Endothelial cell of hepatic sinusoid (primary cell): ENCODE measurements around the gene COL4A2.
"Not testable (repeated sequence)": the region's sequence is repeated elsewhere in the genome, so short reads cannot be mapped to it uniquely, and the experiment has no call there.

Experiments
- in situ Hi-C: cut with HindIII; loops from 2 replicates; pipeline ENCODE4 v1.10.0; 2017; ENCODE audit warnings: low sequenced_read_pairs

Gene COL4A2

DNA sequence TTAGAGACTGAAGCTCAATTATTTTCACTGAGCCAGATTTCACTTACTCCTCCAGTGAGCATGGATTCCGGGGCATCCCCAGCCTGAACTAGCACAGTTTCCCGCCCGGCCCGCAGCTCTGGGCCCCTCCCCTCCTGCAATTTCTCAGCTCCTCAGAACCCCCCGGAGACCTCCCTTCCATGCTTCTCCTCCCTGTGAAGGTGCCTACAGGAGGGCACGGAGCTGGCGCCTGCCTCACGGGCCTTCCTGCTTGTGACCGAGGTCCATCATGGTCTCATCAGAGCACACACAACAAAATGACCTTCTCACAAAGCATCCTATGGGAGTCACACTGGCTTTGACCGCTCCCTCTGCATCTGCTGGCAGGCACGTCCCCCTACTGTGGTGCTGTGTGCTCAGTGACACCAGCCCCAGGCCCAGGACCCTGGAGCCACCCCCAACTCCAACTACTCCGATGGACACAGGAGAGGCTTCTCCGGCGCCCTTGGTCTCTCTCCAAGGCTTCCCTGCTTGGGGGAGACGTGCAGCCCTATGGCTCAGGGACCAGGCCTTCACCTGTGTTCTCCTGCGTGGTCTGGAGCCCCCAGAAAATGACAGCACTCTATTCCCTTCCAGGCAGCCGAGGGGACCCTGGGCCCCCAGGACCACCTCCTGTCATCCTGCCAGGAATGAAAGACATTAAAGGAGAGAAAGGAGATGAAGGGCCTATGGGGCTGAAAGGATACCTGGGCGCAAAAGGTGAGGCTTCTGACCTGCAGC is 177.4 kb downstream of the COL4A2 start:
- in situ Hi-C loops, result no loop called here

DNA sequence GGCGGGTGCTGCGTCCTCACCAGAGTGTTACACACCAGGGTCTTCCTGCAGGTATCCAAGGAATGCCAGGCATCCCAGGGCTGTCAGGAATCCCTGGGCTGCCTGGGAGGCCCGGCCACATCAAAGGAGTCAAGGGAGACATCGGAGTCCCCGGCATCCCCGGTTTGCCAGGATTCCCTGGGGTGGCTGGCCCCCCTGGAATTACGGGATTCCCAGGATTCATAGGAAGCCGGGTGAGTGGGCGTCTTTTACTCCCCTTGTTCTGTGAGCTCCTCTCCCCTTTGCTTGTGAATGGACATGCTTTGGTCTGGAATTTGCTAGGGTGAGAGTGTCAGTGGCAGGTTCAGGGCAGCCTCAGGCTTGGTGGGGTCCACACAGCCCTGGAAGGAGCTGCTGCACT is 178.5 kb downstream of the COL4A2 start:
- in situ Hi-C loops, result no loop called here

DNA sequence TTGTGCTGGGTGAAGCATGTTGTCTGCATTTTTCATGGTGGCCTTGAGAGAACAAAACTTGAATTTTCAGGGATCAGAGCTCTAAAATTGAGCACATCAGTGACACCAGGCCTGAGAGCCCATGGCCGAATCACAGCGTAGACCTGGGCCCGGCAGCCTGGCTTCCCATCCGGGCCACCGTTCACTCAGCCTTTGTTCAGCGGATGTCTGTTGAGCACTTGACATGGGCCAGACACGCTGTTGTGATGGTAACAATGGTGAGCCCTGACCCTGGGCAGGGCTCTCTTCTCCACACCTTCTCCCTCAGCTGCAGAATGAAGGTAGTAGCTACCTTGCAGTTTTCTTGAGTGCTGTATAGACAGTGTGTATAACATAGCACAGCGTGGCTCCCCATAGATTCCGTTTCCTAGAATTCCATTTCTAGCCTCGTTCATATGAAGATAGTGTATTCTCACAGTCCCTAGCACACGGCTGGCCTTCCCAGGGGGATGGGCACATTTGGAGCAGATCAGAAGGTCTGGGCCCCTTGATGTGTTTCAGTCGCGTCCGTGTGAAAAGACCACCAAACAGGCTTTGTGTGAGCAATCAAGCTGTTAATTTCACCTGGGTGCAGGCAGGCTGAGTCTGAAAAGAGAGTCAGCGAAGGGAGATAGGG is 179.1 kb downstream of the COL4A2 start:
- in situ Hi-C loops, result no loop called here

DNA sequence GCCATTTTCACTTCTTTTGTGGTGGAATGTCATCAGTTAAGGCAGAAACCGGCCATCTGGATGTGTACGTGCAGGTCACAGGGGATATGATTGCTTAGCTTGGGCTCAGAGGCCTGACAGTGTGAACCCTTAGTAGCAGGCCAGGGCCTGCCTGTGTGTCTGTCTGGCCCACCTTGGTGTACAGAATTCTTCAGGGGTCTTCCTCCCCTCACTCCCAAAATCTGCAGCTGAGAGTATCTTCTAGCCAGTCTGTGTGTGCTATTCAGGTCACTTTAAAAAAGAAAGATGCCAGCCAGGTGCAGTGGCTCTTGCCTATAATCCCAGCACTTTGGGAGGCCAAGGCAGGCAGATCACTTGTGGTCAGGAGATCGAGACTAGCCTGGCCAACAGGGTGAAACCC is 179.8 kb downstream of the COL4A2 start:
- in situ Hi-C loops, result not testable (repeated sequence)

DNA sequence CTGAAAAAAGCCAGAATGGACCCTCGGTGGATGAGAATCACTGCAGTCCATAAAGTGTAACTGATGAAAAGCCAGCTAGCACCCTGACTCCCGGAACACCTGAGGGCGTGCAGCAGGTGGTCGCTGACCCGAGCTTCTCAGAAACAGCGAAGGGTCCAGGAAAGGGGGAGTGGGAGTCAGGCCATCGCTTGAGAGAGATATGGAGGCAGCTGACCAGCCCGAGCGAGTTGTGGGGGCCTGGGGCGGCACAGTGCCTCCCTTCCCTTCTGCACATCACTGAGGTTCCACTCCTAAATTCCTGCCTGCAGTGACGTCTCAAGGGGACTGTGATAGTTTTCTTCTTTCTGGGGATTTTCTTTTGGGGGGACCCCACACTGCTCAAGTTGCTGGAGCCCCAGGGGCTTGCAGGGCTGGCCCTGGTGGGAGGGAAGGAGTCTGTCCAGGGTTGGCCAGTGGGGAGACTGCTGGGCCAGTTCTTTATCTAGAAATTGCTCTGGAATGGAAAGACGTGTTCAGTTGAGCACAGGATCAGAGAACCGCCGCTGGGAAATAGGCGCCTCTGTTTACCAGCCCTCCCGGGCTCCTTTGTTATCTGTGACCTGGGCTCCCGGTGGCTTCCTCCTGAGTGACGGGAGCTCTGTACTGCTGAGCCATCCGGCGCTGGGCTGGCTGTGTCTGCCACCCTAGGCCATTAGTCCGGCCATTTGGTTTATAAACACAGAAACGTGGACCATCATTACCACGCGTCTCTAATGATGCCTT is 183.1 kb downstream of the COL4A2 start:
- in situ Hi-C loops, result no loop called here

DNA sequence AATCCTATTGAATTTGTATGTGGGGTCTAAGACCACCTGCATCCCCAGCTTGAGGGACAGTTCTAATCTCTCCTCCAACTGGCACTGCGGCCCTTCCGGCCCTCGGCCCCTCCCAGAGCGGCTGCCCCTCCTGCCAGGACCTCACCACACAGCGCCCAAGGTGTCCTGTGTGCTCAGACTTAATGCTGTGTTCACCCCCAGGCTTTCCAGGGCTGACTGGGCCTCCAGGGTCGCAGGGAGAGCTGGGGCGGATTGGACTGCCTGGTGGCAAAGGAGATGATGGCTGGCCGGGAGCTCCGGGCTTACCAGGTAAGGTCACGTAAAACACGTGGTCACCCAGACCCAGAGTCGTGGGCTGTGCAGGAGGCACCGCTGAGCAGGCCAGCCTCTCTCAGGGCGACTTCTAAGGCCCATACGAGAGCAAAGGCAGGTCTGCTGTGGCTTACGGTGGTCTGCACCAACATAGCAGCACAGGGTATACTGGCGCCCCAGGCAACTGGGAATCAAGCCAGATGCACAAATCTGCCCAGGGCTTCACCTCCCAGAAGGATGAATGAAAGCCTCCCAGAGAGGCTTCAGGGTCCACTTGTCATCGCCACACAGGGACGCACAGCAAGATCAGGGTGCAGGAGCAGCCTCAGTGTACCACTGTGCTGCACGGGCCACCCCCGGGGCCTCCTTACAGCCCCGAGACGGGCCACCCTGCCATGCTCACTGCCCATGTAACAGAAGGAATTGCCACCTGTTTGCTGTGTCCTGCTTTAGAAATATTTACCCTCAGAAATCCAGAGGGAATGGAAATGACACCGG is 185.0 kb downstream of the COL4A2 start:
- in situ Hi-C loops, result no loop called here

DNA sequence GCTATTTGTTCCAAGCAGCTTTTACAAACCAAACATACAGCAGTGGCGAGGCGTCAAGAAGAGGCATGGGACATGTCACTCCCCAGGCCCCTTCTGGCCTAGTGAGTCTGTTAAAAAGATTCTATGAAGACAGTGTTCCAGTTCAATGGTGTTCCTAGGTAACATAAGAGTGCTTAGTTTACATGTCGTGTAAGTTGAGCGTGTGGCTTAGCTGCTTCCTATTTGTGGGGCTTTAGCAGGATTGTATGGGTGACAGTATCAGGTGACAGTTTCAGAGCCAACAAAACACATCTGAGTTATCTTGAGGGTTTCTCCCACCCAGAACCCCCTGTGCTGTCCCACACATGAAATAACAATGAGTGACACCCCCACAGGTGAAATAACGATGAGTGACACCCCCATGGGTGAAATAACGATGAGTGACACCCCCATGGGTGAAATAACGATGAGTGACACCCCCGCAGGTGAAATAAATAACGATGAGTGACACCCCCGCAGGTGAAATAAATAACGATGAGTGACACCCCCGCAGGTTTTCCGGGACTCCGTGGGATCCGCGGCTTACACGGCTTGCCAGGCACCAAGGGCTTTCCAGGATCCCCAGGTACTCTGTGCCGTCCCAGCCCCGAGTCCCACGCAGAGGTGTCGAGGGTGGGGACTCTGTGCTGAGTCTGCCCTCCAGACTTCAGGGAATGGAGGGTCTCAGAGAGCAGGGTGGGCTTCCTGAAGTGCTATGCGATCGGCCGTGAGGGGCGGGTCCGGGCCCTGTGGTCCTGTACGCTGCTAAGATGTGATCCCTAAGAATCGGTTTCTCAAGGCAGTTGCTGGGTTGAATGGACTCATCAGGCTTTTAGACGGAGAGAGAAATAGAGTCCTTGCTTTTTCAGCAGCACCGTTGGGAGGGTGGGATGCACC is 185.9 kb downstream of the COL4A2 start:
- in situ Hi-C loops, result no loop called here

DNA sequence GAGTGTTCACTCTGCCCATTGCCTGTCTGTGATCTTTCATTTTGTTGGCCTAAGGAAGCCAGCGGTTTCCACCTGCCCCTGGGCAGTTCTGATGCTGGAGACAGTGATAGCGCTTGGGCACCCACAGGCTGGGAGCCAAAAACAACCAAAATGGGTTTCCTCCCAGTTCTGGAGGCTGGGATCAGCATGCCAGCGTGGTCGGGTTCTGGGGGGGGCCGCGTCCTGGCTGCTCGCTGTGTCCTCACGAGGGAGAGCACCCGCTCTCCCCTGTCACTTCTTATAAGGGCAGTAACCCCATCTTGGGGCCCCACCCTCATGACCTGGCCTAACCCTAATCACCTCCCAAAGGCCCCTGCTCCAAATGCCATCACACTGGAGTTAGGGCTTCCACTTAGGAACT is 186.5 kb downstream of the COL4A2 start:
- in situ Hi-C loops, result no loop called here

DNA sequence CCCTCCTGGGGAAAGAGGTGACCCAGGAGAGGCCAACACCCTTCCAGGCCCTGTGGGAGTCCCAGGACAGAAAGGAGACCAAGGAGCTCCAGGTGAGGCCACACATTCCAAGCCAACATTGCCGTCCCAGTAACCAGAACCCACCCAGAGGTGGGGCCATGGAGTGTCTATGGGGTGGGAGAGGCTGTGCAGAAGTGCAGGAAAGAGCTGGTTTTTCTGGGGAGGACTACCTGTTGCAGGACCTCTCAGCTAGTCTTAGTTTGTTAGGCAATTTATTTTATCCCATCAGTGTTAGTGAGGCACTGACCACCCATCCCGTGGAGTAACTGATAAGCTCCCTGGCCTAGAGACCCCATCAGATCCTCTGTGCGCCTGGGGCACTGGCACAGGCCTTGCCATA is 188.3 kb downstream of the COL4A2 start:
- in situ Hi-C loops, result no loop called here

DNA sequence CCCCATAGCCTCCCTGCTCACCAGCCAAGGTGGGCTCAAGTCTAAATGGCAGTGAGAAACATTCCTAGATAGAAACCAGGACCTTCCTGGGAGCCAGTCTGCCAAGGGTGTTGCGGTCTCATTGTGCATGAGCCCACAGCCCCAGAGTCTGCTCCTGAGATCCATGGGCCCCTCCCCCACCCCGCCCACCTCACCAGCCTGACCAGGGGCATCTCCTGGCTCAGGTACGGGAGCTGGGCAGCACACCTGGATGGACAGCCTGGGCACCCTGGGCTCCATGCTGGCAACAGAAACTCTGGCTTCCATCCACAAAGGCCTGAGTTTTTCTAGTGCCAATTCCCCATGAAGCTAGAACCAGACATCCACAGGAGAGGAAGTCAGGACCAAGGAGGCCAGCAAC is 188.8 kb downstream of the COL4A2 start:
- in situ Hi-C loops, result no loop called here

DNA sequence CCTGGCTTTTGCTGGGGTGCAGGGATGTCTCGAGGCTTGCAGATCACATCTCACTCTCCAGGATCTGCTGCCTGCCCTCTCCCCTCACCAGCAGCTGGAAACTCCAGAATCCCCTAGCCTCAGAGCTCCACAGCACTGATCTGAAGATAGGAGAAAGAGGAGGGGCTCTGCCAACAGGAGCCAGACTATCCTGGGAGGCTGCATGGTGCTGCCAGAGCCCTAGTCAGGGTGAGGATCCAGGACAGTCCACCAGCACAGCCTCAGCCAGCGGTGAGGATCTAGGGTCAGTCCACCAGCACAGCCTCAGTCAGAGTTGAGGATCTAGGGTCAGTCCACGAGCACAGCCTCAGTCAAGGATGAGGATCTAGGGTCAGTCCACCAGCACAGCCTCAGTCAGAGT is 189.2 kb downstream of the COL4A2 start:
- in situ Hi-C loops, result no loop called here

DNA sequence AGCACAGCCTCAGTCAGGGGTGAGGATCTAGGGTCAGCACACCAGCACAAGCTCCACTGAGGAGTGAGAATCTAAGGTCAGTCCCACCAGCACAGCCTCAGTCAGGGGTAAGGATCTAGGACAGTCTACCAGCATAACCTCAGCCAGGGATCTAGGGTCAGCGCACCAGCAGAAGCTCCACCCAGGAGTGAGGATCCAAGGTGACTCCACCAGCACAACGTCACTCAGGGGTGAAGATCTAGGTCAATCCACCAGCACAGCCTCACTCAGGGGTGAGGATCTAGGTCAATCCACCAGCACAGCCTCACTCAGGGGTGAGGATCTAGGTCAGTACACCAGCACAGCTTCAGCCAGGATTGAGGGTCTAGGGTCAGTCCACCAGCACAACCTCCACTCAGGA is 189.9 kb downstream of the COL4A2 start:
- in situ Hi-C loops, result no loop called here

DNA sequence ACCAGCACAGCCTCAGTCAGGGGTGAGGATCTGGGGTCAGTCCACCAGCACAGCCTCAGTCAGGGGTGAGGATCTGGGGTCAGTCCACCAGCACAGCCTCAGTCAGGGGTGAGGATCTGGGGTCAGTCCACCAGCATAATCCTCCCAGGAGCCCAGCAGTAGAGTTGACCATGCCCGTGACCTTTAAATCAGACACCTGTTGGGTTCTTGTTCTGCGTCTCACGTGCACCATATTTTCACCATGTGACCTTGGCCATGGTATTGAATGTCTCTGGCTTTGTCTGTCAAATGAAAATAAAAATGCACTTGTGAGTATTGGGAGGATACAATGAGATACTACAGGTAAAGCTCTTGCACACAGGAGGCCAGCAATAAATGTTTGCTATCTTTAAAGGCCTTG is 190.8 kb downstream of the COL4A2 start:
- in situ Hi-C loops, result not testable (repeated sequence)

DNA sequence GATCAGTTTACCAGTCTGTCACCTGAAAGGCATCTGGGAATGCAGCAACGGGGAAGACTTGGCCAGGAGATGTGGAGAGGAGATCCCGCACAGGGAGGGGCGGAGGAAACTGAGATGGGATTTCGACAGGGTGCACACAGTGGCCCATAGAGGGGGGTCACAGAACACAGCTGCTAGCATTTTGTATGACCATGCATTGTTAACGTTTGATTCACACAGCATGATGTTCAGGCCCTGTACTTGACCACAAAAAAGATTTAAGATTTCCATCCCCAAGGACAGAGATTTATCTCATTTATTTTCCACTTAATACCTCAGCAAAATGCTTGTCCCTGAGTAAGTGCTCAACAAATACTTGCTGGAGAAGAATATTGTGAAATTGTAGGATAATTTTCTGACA is 191.2 kb downstream of the COL4A2 start:
- in situ Hi-C loops, result no loop called here

DNA sequence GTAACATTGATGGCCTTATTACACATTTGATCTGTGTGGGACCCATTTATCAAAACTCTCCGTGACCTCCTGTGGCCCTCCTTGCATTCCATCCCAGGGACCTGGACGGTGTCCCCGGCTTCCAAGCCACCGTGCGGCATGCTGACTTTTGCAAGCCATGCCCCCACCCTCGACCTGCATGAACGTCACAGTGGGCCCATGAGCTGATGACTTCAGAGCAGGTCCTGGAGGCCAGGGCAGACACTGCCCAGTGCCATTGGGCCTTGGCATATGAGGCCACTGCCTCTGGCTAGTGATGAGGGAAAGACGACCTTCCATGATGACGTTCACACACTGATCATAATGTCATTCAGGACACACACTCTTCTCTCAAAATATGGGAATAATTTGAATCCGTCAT is 191.7 kb downstream of the COL4A2 start:
- in situ Hi-C loops, result no loop called here

DNA sequence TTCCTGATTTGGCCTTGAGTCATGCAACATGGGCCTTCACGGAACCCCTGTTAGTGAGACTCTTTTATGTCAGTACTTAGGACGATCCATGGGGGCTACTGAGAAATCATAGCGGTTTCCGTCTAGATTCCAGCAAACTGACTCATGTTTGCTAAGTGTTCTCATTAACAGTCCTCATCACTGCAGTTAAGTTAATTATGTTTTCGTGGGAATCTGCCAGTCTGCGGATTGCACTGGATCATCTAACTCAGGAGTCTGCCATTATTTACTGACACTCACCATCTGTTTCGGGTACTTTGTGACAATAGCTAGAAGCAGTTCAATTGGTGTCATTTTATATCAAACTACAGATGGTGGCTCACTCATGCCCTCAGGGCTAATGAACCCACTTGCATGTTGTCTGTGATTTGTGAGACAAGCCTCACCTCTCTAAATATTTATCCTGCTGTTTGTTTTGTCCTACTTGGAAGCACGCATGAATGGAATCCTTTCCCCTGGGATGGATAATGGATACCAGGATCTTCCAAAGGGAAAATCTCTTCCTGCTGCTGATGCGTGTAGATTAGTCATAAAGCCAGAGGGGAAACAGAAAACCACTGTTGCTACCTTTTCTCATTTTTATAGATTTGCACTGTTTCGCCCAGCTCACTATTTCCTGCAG is 192.7 kb downstream of the COL4A2 start:
- in situ Hi-C loops, result no loop called here

DNA sequence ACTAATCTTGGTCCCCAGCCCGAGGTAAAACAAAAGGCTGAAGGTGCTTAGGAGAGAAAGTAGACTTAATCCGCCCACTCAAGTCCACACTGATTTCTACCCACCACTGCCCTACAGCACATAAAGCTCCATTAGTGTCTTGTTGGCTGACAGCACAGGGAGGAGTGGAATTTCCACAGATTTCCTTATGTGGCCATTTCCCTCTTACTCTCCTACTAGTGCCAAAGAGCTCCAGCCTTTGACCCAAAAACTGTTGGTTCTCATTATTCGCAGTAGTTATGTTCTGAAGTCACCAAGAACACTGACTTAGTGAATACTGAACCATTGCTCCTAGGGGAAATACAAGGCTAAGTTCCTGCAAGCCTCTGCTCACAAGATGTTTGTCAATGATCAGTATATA is 193.3 kb downstream of the COL4A2 start:
- in situ Hi-C loops, result no loop called here

DNA sequence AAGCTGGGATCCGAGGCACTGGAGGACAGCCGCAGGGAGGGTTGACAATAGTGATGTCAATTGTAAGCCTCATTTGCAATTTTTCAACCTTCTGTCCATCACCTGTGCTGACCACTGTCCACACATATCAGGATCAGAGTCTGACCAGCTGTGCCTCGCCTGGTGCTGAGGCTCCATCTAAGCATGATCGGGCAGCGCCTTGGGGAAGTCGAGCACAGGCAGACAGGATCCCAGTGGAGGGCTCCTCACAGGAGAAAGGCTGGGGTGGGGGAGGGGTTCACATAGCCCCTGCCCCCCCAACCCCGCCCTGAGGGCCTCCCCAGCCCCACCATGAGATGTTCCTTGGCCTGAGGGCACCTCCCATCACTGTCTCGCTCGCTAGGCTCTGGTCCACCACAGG is 194.1 kb downstream of the COL4A2 start:
- in situ Hi-C loops, result no loop called here

DNA sequence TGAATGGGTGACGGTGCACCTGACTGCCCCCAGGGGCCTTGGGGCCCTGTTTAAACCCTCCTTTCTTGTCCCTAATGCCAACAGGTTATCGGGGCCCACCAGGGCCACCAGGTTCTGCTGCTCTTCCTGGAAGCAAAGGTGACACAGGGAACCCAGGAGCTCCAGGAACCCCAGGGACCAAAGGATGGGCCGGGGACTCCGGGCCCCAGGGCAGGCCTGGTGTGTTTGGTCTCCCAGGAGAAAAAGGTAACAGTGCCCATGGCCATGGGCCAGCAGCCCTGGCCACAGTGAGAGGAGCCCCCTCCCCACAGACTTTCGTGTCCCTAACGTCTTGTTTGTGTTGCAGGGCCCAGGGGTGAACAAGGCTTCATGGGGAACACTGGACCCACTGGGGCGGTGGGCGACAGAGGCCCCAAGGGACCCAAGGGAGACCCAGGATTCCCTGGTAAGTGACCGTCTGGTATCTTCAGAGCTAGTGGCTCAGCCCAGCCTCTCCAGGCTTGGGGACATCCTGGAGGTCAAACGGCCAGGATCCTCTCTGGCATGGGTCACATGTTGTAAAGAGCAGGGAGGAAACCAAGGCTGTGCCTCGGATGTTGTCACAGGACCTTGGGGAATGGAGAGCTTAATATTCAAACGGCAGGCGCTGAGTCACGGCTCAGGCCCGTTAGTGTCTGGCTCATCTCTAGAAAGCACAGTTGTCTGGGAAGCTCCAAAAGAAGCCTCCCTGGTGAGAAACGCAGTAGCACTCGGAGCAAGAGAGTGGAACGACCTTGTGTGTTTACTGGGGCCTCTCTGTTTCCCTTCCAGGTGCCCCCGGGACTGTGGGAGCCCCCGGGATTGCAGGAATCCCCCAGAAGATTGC is 196.2 kb downstream of the COL4A2 start:
- in situ Hi-C loops, result no loop called here
